Measurements from ENCODE around the gene CDH20.

- TF ChIP-seq CTCF (conservative IDR thresholded peaks at IDR 0.05; ENCODE audit: low read depth, low read length) (no peak), POLR2A (IDR thresholded peaks at IDR 0.05; ENCODE audit: low read depth, low read length) (no peak), SMC3 (IDR thresholded peaks at IDR 0.05; ENCODE audit: low read depth, low read length) (no peak), CEBPB (IDR thresholded peaks at IDR 0.05; ENCODE audit: low read depth, low read length) (peak; percentile 50; the same call in 1 of the 2 replicates), RAD21 (IDR thresholded peaks at IDR 0.05; ENCODE audit: low read length) (no peak), RFX5 (IDR thresholded peaks at IDR 0.05; ENCODE audit: low read depth, low read length) (no peak), BHLHE40 (IDR thresholded peaks at IDR 0.05; ENCODE audit: low read depth, low read length) (no peak), MAZ (IDR thresholded peaks at IDR 0.05; ENCODE audit: borderline replicate concordance, low read depth, low read length) (no peak), MXI1 (IDR thresholded peaks at IDR 0.05; ENCODE audit: borderline replicate concordance, low read depth, low read length) (no peak), CHD1 (IDR thresholded peaks at IDR 0.05; ENCODE audit: low read depth, low read length) (no peak), FOS (IDR thresholded peaks at IDR 0.05; ENCODE audit: low read depth, low read length) (no peak), RCOR1 (IDR thresholded peaks at IDR 0.05; ENCODE audit: insufficient replicate concordance, low read length) (no peak)
- TF ChIP-seq, protein P1, sequence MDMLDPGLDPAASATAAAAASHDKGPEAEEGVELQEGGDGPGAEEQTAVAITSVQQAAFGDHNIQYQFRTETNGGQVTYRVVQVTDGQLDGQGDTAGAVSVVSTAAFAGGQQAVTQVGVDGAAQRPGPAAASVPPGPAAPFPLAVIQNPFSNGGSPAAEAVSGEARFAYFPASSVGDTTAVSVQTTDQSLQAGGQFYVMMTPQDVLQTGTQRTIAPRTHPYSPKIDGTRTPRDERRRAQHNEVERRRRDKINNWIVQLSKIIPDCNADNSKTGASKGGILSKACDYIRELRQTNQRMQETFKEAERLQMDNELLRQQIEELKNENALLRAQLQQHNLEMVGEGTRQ (IDR thresholded peaks at IDR 0.05; ENCODE audit: low read depth, low read length), result no peak
Measured at GRCh38 chr18:61589053-61589723, 256.0 kb downstream of the CDH20 start.
